Motor neuron (in vitro differentiated cells): Measurements from ENCODE around the gene EPN3. TPM values are rescaled to one million over a fixed set of nuclear protein-coding genes. Genes with fewer than 3 reads are reported as not detected.

Experiments used
- ATAC-seq, 8 experiments: fragments of 200-7000 bp; cut with Tn5 transposase; replicated peaks in 6 of 8; 2 replicates each; pipeline ENCODE4 v1.8.0; 2021; ENCODE audit warnings: mild to moderate bottlenecking in 8 of 8, moderate library complexity in 8 of 8
- H3K27ac ChIP-seq, 2 donors: fragments of 250-450 bp; sonication (Bioruptor Pico); 2 replicates each; pipeline ENCODE4 v1.9.0; 2021; ENCODE audit warnings: antibody characterized with exemption in 2 of 2, mild to moderate bottlenecking in 2 of 2, moderate library complexity in 1 of 2
- H3K4me1 ChIP-seq, 2 donors: fragments of 250-450 bp; sonication (Bioruptor Pico); replicated peaks in 1 of 2; 2 replicates each; pipeline ENCODE4 v1.6.1; 2021; ENCODE audit warnings: antibody characterized with exemption in 2 of 2, mild to moderate bottlenecking in 2 of 2, moderate library complexity in 1 of 2
- H3K4me3 ChIP-seq, 5 donors: fragments of 250-450 bp; sonication (Bioruptor Pico); 2 replicates each; pipeline ENCODE4 v1.9.0; 2021; ENCODE audit warnings: antibody characterized with exemption in 5 of 5, mild to moderate bottlenecking in 5 of 5, moderate library complexity in 4 of 5
- WGBS, 10 experiments: fragments of 450-650 bp; shearing (Covaris generic); methylation state at CpG; one replicate each; pipeline ENCODE4 v1.0.0; 2022; 5-methylcytosine and 5-hydroxymethylcytosine counted together
- in situ Hi-C, 9 experiments: fragments of 400-800 bp; cut with MboI; loops; one replicate each; pipeline ENCODE4 v1.15.0; 2021; ENCODE audit warnings: low sequenced_read_pairs in 9 of 9, low pct_unique_long_range_greater_than_20kb in 2 of 9; ENCODE audit not compliant: unreplicated experiment in 9 of 9
- total RNA-seq, 8 experiments: library from RNA; unstranded; fragments of 300-600 nt; gene quantifications; 2 replicates each; pipeline versions ENCODE4 v1.2.3 to v1.2.4, GENCODE V29; 2022

Gene EPN3
- total RNA-seq, 8 experiments from 2014 or later: 0.16 to 0.90 (median 0.54) TPM

- in situ Hi-C loops: no loop called here
- Histone ChIP-seq H3K4me1 (peaks cover 59 to 60% of the 10 kb centered on the region in 2 donors), H3K4me3 (no peak overlapping the region), H3K27ac (no peak overlapping the region)
- WGBS, 10 experiments: 60 to 83% methylated on average over 1 to 2 of the region's 2 CpGs; no CpG with 5 or more reads in 8 of the 10 experiments
- peak in 3 of 8 experiments; percentile 21 to 37 (median 31) for ATAC-seq
Measured at GRCh38 chr17:50582741-50583140, 50.2 kb downstream of the EPN3 start.

- Histone ChIP-seq H3K4me1 (peaks cover 62 to 64% of the 10 kb centered on the region in 2 donors), H3K27ac (no peak overlapping the region), H3K4me3 (no peak overlapping the region)
- peak in 6 of 8 experiments; percentile 46 to 90 (median 85) for ATAC-seq
- 80 to 100% methylated on average over 1 of the region's 7 CpGs; no CpG with 5 or more reads in 8 of the 10 experiments for WGBS, 10 experiments
- in situ Hi-C loops: no loop called here
Measured at GRCh38 chr17:50583641-50584040, 51.1 kb downstream of the EPN3 start.

- peaks cover 64 to 68% of the 10 kb centered on the region in 2 donors for H3K4me1 ChIP-seq
- no peak overlapping the region for H3K27ac ChIP-seq
- 20 to 100% (median 78%) methylated on average over 1 to 3 of the region's 4 CpGs; no CpG with 5 or more reads in 4 of the 10 experiments for WGBS, 10 experiments
- no peak overlapping the region for H3K4me3 ChIP-seq
- no peak for ATAC-seq
- in situ Hi-C loops: no loop called here
Measured at GRCh38 chr17:50584116-50584515, 51.6 kb downstream of the EPN3 start.

- 40 to 89% (median 80%) methylated on average over 1 to 3 of the region's 6 CpGs; no CpG with 5 or more reads in 7 of the 10 experiments for whole genome bisulfite sequencing, 10 experiments
- H3K27ac ChIP-seq: no peak overlapping the region
- H3K4me3 ChIP-seq: no peak overlapping the region
- in situ Hi-C loops: no loop called here
- H3K4me1 ChIP-seq: peaks cover 64 to 68% of the 10 kb centered on the region in 2 donors
- ATAC-seq: peak in 1 of 8 experiments; percentile 47
Measured at GRCh38 chr17:50584749-50585148, 52.2 kb downstream of the EPN3 start.

- WGBS, 10 experiments: 29 to 80% methylated on average over 1 of the region's 4 CpGs; no CpG with 5 or more reads in 8 of the 10 experiments
Measured at GRCh38 chr17:50585346-50585745, 52.8 kb downstream of the EPN3 start.

GRCh38 chr17:50585891-50586290 is 53.4 kb downstream of the EPN3 start:
- 20 to 44% (median 34%) methylated on average over 2 to 7 of the region's 8 CpGs; no CpG with 5 or more reads in 7 of the 10 experiments for WGBS, 10 experiments
- Histone ChIP-seq H3K4me3 (no peak overlapping the region), H3K4me1 (peaks cover 62 to 66% of the 10 kb centered on the region in 2 donors), H3K27ac (peak overlapping the region; percentile 51 to 75)
- ATAC-seq: peak in 3 of 8 experiments; percentile 51 to 54 (median 52)
- in situ Hi-C loops: no loop called here

More at GRCh38 chr17:50585346-50585745, 52.8 kb downstream of the EPN3 start:
- Histone ChIP-seq H3K27ac (peak overlapping the region; percentile 51 to 75), H3K4me1 (peaks cover 65 to 72% of the 10 kb centered on the region in 2 donors), H3K4me3 (no peak overlapping the region)
- in situ Hi-C loops: no loop called here
- no peak for ATAC-seq

GRCh38 chr17:50586421-50587247 is 54.1 kb downstream of the EPN3 start:
- Histone ChIP-seq H3K4me1 (peaks cover 62 to 66% of the 10 kb centered on the region in 2 donors), H3K27ac (peak overlapping the region; percentile 51 to 75), H3K4me3 (no peak overlapping the region)
- in situ Hi-C loops: no loop called here
- WGBS, 10 experiments: 51 to 100% (median 80%) methylated on average over 1 to 6 of the region's 9 CpGs; no CpG with 5 or more reads in 4 of the 10 experiments
- ATAC-seq: peak in 1 of 8 experiments; percentile 0

GRCh38 chr17:50587571-50587970 is 55.0 kb downstream of the EPN3 start:
- no peak overlapping the region for H3K4me3 ChIP-seq
- in situ Hi-C loops: no loop called here
- 54 to 100% (median 92%) methylated on average over 1 to 9 of the region's 9 CpGs; no CpG with 5 or more reads in 2 of the 10 experiments for WGBS, 10 experiments
- H3K4me1 ChIP-seq: peaks cover 69 to 70% of the 10 kb centered on the region in 2 donors
- no peak for ATAC-seq
- no peak overlapping the region for H3K27ac ChIP-seq

GRCh38 chr17:50588391-50589049 is 56.0 kb downstream of the EPN3 start:
- Histone ChIP-seq H3K4me3 (no peak overlapping the region), H3K27ac (no peak overlapping the region), H3K4me1 (peaks cover 70 to 72% of the 10 kb centered on the region in 2 donors)
- ATAC-seq: peak in 4 of 8 experiments; percentile 2 to 64 (median 46)
- WGBS, 10 experiments: 33 to 100% (median 65%) methylated on average over 1 to 5 of the region's 18 CpGs; no CpG with 5 or more reads in 4 of the 10 experiments
- in situ Hi-C loops: no loop called here

GRCh38 chr17:50589095-50589705 is 56.7 kb downstream of the EPN3 start:
- Histone ChIP-seq H3K4me1 (peaks cover 70 to 72% of the 10 kb centered on the region in 2 donors), H3K4me3 (no peak overlapping the region), H3K27ac (peak overlapping the region in 1 of 2 donors; percentile 22)
- peak in 2 of 8 experiments; percentile 27 to 32 for ATAC-seq
- in situ Hi-C loops: no loop called here
- 0 to 100% (median 57%) methylated on average over 1 to 7 of the region's 10 CpGs; no CpG with 5 or more reads in 3 of the 10 experiments for WGBS, 10 experiments

- Histone ChIP-seq H3K4me1 (peaks cover 63 to 65% of the 10 kb centered on the region in 2 donors), H3K4me3 (no peak overlapping the region), H3K27ac (no peak overlapping the region)
- no peak for ATAC-seq
- in situ Hi-C loops: no loop called here
- 50 to 100% (median 93%) methylated on average over 2 to 6 of the region's 24 CpGs; no CpG with 5 or more reads in 5 of the 10 experiments for WGBS, 10 experiments
Measured at GRCh38 chr17:50590946-50591737, 58.6 kb downstream of the EPN3 start.

- in situ Hi-C loops: no loop called here
- 0 to 100% (median 0%) methylated on average over 1 to 7 of the region's 10 CpGs; no CpG with 5 or more reads in 5 of the 10 experiments for WGBS, 10 experiments
- peak overlapping the region in 1 of 2 donors; percentile 34 for H3K27ac ChIP-seq
- peaks cover 55 to 56% of the 10 kb centered on the region in 2 donors for H3K4me1 ChIP-seq
- peak in 6 of 8 experiments; percentile 53 to 93 (median 92) for ATAC-seq
- H3K4me3 ChIP-seq: no peak overlapping the region
Measured at GRCh38 chr17:50593321-50593720, 60.8 kb downstream of the EPN3 start.
